KMS-11 (cell line): ENCODE results near the gene B9D2.

ENCODE experiments used
- H2AFZ ChIP-seq: fragments of 200-600 bp; sonication (generic); 2 replicates; pipeline ENCODE4 v1.6.1; 2016; ENCODE audit warnings: antibody characterized with exemption, mixed run types, low read depth
- H3K27ac ChIP-seq: fragments of 200-600 bp; sonication (generic); 2 replicates; pipeline ENCODE4 v1.6.1; 2016; ENCODE audit warnings: mild to moderate bottlenecking, mixed run types
- H3K27me3 ChIP-seq: fragments of 200-600 bp; sonication (generic); 2 replicates; pipeline ENCODE4 v1.6.1; 2017; ENCODE audit warnings: mild to moderate bottlenecking, low read depth, mixed run types, moderate library complexity; ENCODE audit not compliant: insufficient read depth
- H3K36me3 ChIP-seq: fragments of 200-600 bp; sonication (generic); 2 replicates; pipeline ENCODE4 v1.6.1; 2017; ENCODE audit warnings: mild to moderate bottlenecking, mixed run types; ENCODE audit not compliant: insufficient read depth
- H3K4me1 ChIP-seq: fragments of 200-600 bp; sonication (generic); 2 replicates; pipeline ENCODE4 v1.6.1; 2016; ENCODE audit warnings: mild to moderate bottlenecking, low read depth, mixed run types; ENCODE audit not compliant: poor library complexity, severe bottlenecking
- H3K4me2 ChIP-seq: fragments of 200-600 bp; sonication (generic); 2 replicates; pipeline ENCODE4 v1.7.0; 2016; ENCODE audit warnings: mild to moderate bottlenecking, mixed run types
- H3K4me3 ChIP-seq: fragments of 200-600 bp; sonication (generic); IDR thresholded peaks from 2 replicates; pipeline ENCODE4 v1.6.1; 2017; ENCODE audit warnings: low read depth, low read length, mixed read lengths; ENCODE audit not compliant: insufficient read depth
- H3K79me2 ChIP-seq: fragments of 200-600 bp; sonication (generic); 2 replicates; pipeline ENCODE4 v1.6.1; 2016; ENCODE audit warnings: low read depth, mixed run types; ENCODE audit not compliant: insufficient read depth
- H3K9ac ChIP-seq: fragments of 200-600 bp; sonication (generic); 2 replicates; pipeline ENCODE4 v1.6.1; 2016; ENCODE audit warnings: mild to moderate bottlenecking, mixed run types
- H4K20me1 ChIP-seq: fragments of 200-600 bp; sonication (generic); 2 replicates; pipeline ENCODE4 v1.6.1; 2016; ENCODE audit warnings: mild to moderate bottlenecking, mixed run types; ENCODE audit not compliant: insufficient read depth
- CTCF ChIP-seq: fragments of 200-600 bp; sonication (generic); conservative IDR thresholded peaks from 2 replicates; pipeline ENCODE4 v1.6.1; 2017; ENCODE audit warnings: low read depth, mild to moderate bottlenecking, antibody characterized with exemption, low read length, moderate library complexity, mixed read lengths

Gene B9D2

GRCh38 chr19:41363753-41364523, at the start of gene B9D2:
TSS of gene B9D2 (minus strand) at chr19:41364149. CDS start at chr19:41363519, 630 bp downstream.
- Histone ChIP-seq H2AFZ (peak within 1 kb of the TSS; percentile 70), H3K9ac (peak within 1 kb of the TSS; percentile 95), H3K36me3 (no peaks in the 10 kb centered on the region), H3K4me1 (peaks cover 20% of the 10 kb centered on the region), H3K27me3 (no peaks in the 10 kb centered on the region), H3K4me3 (no peak within 1 kb of the TSS), H3K27ac (peak within 1 kb of the TSS; percentile 97), H3K79me2 (no peaks in the 10 kb centered on the region), H3K4me2 (peak within 1 kb of the TSS; percentile 90), H4K20me1 (no peaks in the 10 kb centered on the region)
- TF ChIP-seq CTCF, result no peak

- Histone ChIP-seq H4K20me1 (no peaks in the 10 kb centered on the region), H3K4me2 (no peak overlapping the region), H3K9ac (no peak overlapping the region), H3K79me2 (no peaks in the 10 kb centered on the region; the same call in 1 of the 2 replicates), H3K27me3 (no peaks in the 10 kb centered on the region), H3K4me3 (no peak overlapping the region), H3K36me3 (no peaks in the 10 kb centered on the region; the same call in 1 of the 2 replicates), H3K27ac (no peak overlapping the region), H2AFZ (no peak overlapping the region), H3K4me1 (peaks cover 48% of the 10 kb centered on the region)
- TF ChIP-seq CTCF, result no peak
These were observed 49.0 kb upstream of the B9D2 start for GRCh38 chr19:41412953-41413352.

GRCh38 chr19:41411968-41412265, 48.0 kb upstream of the B9D2 start:
- no peak overlapping the region for H3K4me3 ChIP-seq
- no peak overlapping the region for H3K27ac ChIP-seq
- H3K4me2 ChIP-seq, result no peak overlapping the region
- H3K9ac ChIP-seq, result no peak overlapping the region
- no peaks in the 10 kb centered on the region; the same call in 1 of the 2 replicates for H3K79me2 ChIP-seq
- no peaks in the 10 kb centered on the region for H3K27me3 ChIP-seq
- H3K4me1 ChIP-seq, result peaks cover 58% of the 10 kb centered on the region
- H3K36me3 ChIP-seq, result no peaks in the 10 kb centered on the region; the same call in 1 of the 2 replicates
- no peak overlapping the region for H2AFZ ChIP-seq
- TF ChIP-seq CTCF, result no peak
- no peaks in the 10 kb centered on the region for H4K20me1 ChIP-seq

GRCh38 chr19:41411100-41411967, 47.4 kb upstream of the B9D2 start:
- no peak overlapping the region for H3K27ac ChIP-seq
- H2AFZ ChIP-seq, result no peak overlapping the region
- H3K4me3 ChIP-seq, result no peak overlapping the region
- no peak overlapping the region for H3K9ac ChIP-seq
- no peaks in the 10 kb centered on the region; the same call in 1 of the 2 replicates for H3K36me3 ChIP-seq
- peaks cover 62% of the 10 kb centered on the region for H3K4me1 ChIP-seq
- no peak for TF ChIP-seq CTCF
- no peaks in the 10 kb centered on the region for H4K20me1 ChIP-seq
- no peaks in the 10 kb centered on the region; the same call in 1 of the 2 replicates for H3K79me2 ChIP-seq
- no peaks in the 10 kb centered on the region for H3K27me3 ChIP-seq
- peak overlapping the region; percentile 88; the same call in 1 of the 2 replicates for H3K4me2 ChIP-seq
